HepG2 (cell line): ENCODE results near the gene PRKCE. TPM values are rescaled to one million over a fixed set of nuclear protein-coding genes. Genes with fewer than 3 reads are reported as not detected.

Experiments used
- ATAC-seq: fragments of 200-7000 bp; cut with Tn5 transposase; 3 replicates; pipeline ENCODE4 v1.9.1; 2020; ENCODE audit warnings: mild to moderate bottlenecking, moderate library complexity
- BruUV-seq: library from RNA; stranded (reverse); fragments of 400-500 nt; replicated peaks from 2 replicates; lab custom pipeline; 2021; lab: Mats Ljungman, UMichigan
- CTCF ChIA-PET: fragments of 300-600 bp; formaldehyde crosslinking; extraction: SDS; loops from one replicate; lab custom pipeline; 2021; ENCODE audit warnings: low total read pairs, inconsistent platforms, low intra/inter-chr PET ratio; lab: Yijun Ruan, JAX
- POLR2A ChIA-PET: fragments of 350-600 bp; sonication (Branson Sonifier 250); formaldehyde crosslinking; loops from one replicate; lab custom pipeline; 2020; ENCODE audit warnings: antibody characterized with exemption, inconsistent platforms; lab: Yijun Ruan, JAX
- DNase-seq: peaks from one replicate; pipeline ENCODE4 v3.0.0-alpha.2; 2015; ENCODE audit warnings: low spot score
- FAIRE-seq: peaks from 3 replicates; lab custom pipeline; 2011; peaks lifted over from hg19 to GRCh38; lab: Jason Lieb, UNC
- H2AFZ ChIP-seq: one replicate; pipeline ENCODE4 v1.6.1; 2011; ENCODE audit warnings: low read length, inconsistent platforms
- H3K27ac ChIP-seq: fragments of 300-600 bp; 3 replicates; pipeline ENCODE4 v1.8.0; 2011; ENCODE audit warnings: mixed run types, mild to moderate bottlenecking, mixed read lengths, low read length, inconsistent platforms; ENCODE audit not compliant: insufficient read depth; ENCODE audit errors: extremely low read length
- H3K27me3 ChIP-seq, 2 experiments: fragments of 200-600 bp in 1 of 2; 2 replicates in 1 of 2; 3 replicates in 1 of 2; pipeline versions ENCODE4 v1.6.0 to v1.8.0; 2011; ENCODE audit warnings: low read length in 2 of 2, mild to moderate bottlenecking in 2 of 2, moderate library complexity in 2 of 2, inconsistent platforms in 1 of 2; ENCODE audit not compliant: insufficient read depth in 2 of 2, control insufficient read depth in 1 of 2
- H3K36me3 ChIP-seq, 2 experiments: fragments of 200-600 bp in 1 of 2; replicated peaks in 1 of 2; 2 replicates in 1 of 2; 3 replicates in 1 of 2; pipeline versions ENCODE4 v1.5.1 to v1.8.0; 2011; ENCODE audit warnings: low read length in 2 of 2, inconsistent platforms in 1 of 2; ENCODE audit not compliant: insufficient read depth in 2 of 2, control insufficient read depth in 1 of 2
- H3K4me1 ChIP-seq: 2 replicates; pipeline ENCODE4 v1.5.1; 2012; ENCODE audit warnings: low read length, inconsistent platforms; ENCODE audit not compliant: insufficient read depth
- H3K4me2 ChIP-seq: 2 replicates; pipeline ENCODE4 v1.6.0; 2011; ENCODE audit warnings: low read depth, low read length, inconsistent platforms
- H3K4me3 ChIP-seq, 3 experiments: fragments of 200-600 bp in 1 of 3; sonication (generic), shearing (Covaris generic) in 1 of 3; replicated peaks in 1 of 3; 2 replicates each; pipeline ENCODE4 v1.5.1; 2011 to 2016; ENCODE audit warnings: low read length in 3 of 3, inconsistent platforms in 2 of 3, low read depth in 2 of 3, mild to moderate bottlenecking in 2 of 3, control low read depth in 1 of 3, mixed read lengths in 1 of 3; ENCODE audit not compliant: insufficient read depth in 1 of 3
- H3K79me2 ChIP-seq: one replicate; pipeline ENCODE4 v1.6.1; 2011; ENCODE audit warnings: low read length, inconsistent platforms; ENCODE audit not compliant: insufficient read depth
- H3K9ac ChIP-seq: 2 replicates; pipeline ENCODE4 v1.6.0; 2011; ENCODE audit warnings: mild to moderate bottlenecking, low read depth, low read length, inconsistent platforms; ENCODE audit not compliant: insufficient read depth
- H3K9me3 ChIP-seq: 2 replicates; pipeline ENCODE4 v1.5.1; 2012; ENCODE audit warnings: mild to moderate bottlenecking, low read length
- H4K20me1 ChIP-seq: 2 replicates; pipeline ENCODE4 v1.6.0; 2011; ENCODE audit warnings: inconsistent platforms, mild to moderate bottlenecking, low read length, moderate library complexity; ENCODE audit not compliant: insufficient read depth
- AGO1 ChIP-seq: fragments of 200-400 bp; formaldehyde crosslinking; IDR thresholded peaks from 2 replicates; pipeline ENCODE4 v1.6.1; 2017; ENCODE audit warnings: mild to moderate bottlenecking, low read depth, low read length, moderate library complexity; ENCODE audit not compliant: poor library complexity, severe bottlenecking
- HOXA9 ChIP-seq: sonication (generic); formaldehyde crosslinking; IDR thresholded peaks from 2 replicates; pipeline ENCODE4 v1.8.1; 2022; ENCODE audit warnings: missing genetic modification reagents, mild to moderate bottlenecking, moderate library complexity, borderline replicate concordance
- NR3C1 ChIP-seq: sonication (generic); formaldehyde crosslinking; IDR thresholded peaks from 2 replicates; pipeline ENCODE4 v1.4.0; 2020; ENCODE audit warnings: missing genetic modification reagents
- USF2 ChIP-seq, 2 experiments: sonication (generic) in 1 of 2; formaldehyde crosslinking in 1 of 2; IDR thresholded peaks; 2 replicates each; pipeline versions ENCODE4 v1.5.1 to v1.6.1; 2011 to 2020; ENCODE audit warnings: borderline replicate concordance in 1 of 2, low read depth in 1 of 2, low read length in 1 of 2, mild to moderate bottlenecking in 1 of 2, missing genetic modification reagents in 1 of 2, moderate library complexity in 1 of 2
- ZNF30 ChIP-seq: sonication (generic); formaldehyde crosslinking; IDR thresholded peaks from 2 replicates; pipeline ENCODE4 v1.5.0; 2020; ENCODE audit warnings: mild to moderate bottlenecking, missing genetic modification reagents
- ZNF329 ChIP-seq: sonication (generic); formaldehyde crosslinking; IDR thresholded peaks from 2 replicates; pipeline ENCODE4 v1.9.0; 2021; ENCODE audit warnings: low read depth, mild to moderate bottlenecking, missing genetic modification reagents
- ZNF432 ChIP-seq: sonication (generic); formaldehyde crosslinking; IDR thresholded peaks from 2 replicates; pipeline ENCODE4 v1.5.0; 2020; ENCODE audit warnings: missing genetic modification reagents, mild to moderate bottlenecking, borderline replicate concordance
- ZNF567 ChIP-seq: sonication (generic); formaldehyde crosslinking; IDR thresholded peaks from 2 replicates; pipeline ENCODE4 v1.8.1; 2023; ENCODE audit warnings: mild to moderate bottlenecking, missing genetic modification reagents, borderline replicate concordance
- ZNF678 ChIP-seq: sonication (generic); formaldehyde crosslinking; IDR thresholded peaks from 2 replicates; pipeline ENCODE4 v1.4.0; 2020; ENCODE audit warnings: mild to moderate bottlenecking, missing genetic modification reagents
- WGBS: methylation state at CpG from one replicate; pipeline ENCODE4 v1.1.6; 2017; ENCODE audit warnings: low lambda C conversion rate; 5-methylcytosine and 5-hydroxymethylcytosine counted together
- in situ Hi-C: cut with HindIII; loops from 2 replicates; pipeline ENCODE4 v1.10.0; 2017; ENCODE audit warnings: low pct_unique_long_range_greater_than_20kb; ENCODE audit not compliant: extremely low pct_ligation_motif_present
- intact Hi-C: fragments of 100-400 bp; cut with micrococcal nuclease; formaldehyde crosslinking; loops from one replicate; pipeline ENCODE4 v1.10.0; 2022; ENCODE audit not compliant: unreplicated experiment
- polyA plus RNA-seq, 8 experiments: library from polyadenylated mRNA; depleted of rRNA in 3 of 8; stranded (reverse) in 7 of 8; unstranded in 1 of 8; fragments of >200 nt; fragmentation: Illumina TruSeq in 4 of 8; extraction: Trizol in 4 of 8; gene quantifications; 2 replicates each; pipeline versions ENCODE4 v1.2.1 to v1.2.3, GENCODE V29; 2011 to 2016; ENCODE audit warnings: low read depth in 4 of 8, missing spikeins in 1 of 8, mixed read lengths in 1 of 8; ENCODE audit not compliant: insufficient read depth in 1 of 8
- total RNA-seq, 5 experiments: library from RNA; depleted of rRNA; stranded (reverse); fragments of >200 nt; fragmentation: Illumina TruSeq; extraction: Trizol; gene quantifications; 2 replicates each; pipeline ENCODE4 v1.2.3, GENCODE V29; 2016; ENCODE audit warnings: low read depth in 1 of 5

Gene PRKCE
- total and polyA plus RNA-seq, 2 of the 13 experiments (the other 11 are each of a cell fraction or from before 2014, with no cell fraction given) = 1.0 to 3.9 TPM

- H3K9ac ChIP-seq = no peak overlapping the region
- no peaks in the 10 kb centered on the region for H4K20me1 ChIP-seq
- FAIRE-seq (no peak), ATAC-seq (no peak), DNase-seq (no peak)
- H3K27ac ChIP-seq = no peak overlapping the region
- H3K4me3 ChIP-seq = no peak overlapping the region
- BruUV-seq = no TSS peak
- no peaks in the 10 kb centered on the region for H3K9me3 ChIP-seq
- H3K36me3 ChIP-seq = no peaks in the 10 kb centered on the region
- H3K27me3 ChIP-seq = no peaks in the 10 kb centered on the region
- 71% methylated on average over 4 of the region's 4 CpGs for WGBS
- H2AFZ ChIP-seq = no peak overlapping the region
- intact Hi-C loops (no loop called here), in situ Hi-C loops (no loop called here)
- TF ChIP-seq ZNF678 (CRISPR knock-in tag) = no peak
- no peak for TF ChIP-seq ZNF432 (CRISPR knock-in tag)
- no peak for TF ChIP-seq ZNF30 (CRISPR knock-in tag)
- TF ChIP-seq NR3C1 (CRISPR knock-in tag) = no peak
- no peak for TF ChIP-seq AGO1
- TF ChIP-seq HOXA9 (CRISPR knock-in tag) = no peak
- TF ChIP-seq ZNF329 = no peak
- TF ChIP-seq USF2 (IDR thresholded peaks at IDR 0.05; ENCODE audit: low read depth, low read length) = no peak
- no peak for TF ChIP-seq USF2 (CRISPR knock-in tag; IDR thresholded peaks at IDR 0.05; ENCODE audit: borderline replicate concordance)
- no peak for TF ChIP-seq ZNF567 (CRISPR knock-in tag)
- no peak overlapping the region for H3K4me2 ChIP-seq
- no peaks in the 10 kb centered on the region for H3K79me2 ChIP-seq
- ChIA-PET CTCF (no interaction called here), POLR2A (no interaction called here)
- peaks cover 6% of the 10 kb centered on the region for H3K4me1 ChIP-seq
Observed at GRCh38 chr2:45670646-45671045, 19.2 kb downstream of the PRKCE start.
